Measurements from ENCODE around the gene MCTP2. TPM values are rescaled to one million over a fixed set of nuclear protein-coding genes. Genes with fewer than 3 reads are reported as not detected.

The MCTP2 gene
- total RNA-seq, 1 experiment from 2014 or later: 1.3 TPM

DNA sequence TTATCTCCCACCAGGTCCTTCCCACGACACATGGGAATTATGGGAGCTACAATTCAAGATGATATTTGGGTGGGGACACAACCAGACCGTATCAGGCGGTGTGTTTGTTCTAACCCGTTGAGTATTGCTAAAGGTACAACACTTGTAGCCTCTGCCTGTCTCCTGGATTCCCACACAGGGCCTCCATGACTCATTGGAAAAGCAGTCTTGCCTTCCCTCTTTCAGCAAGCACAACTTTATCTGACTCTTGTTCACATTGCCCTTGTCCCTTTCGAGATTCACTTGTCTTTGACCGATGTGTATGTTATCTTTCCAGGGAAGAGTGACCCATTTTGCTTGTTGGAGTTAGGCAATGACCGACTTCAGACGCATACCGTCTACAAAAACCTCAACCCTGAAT lies 152.3 kb downstream of the MCTP2 start:
- H4K20me1 ChIP-seq (ENCODE audit: control insufficient read depth, insufficient read depth, insufficient read length): no peaks in the 10 kb centered on the region
- no peak overlapping the region for H2BK12ac ChIP-seq (ENCODE audit: insufficient read length, low read depth, low read length)
- H3K36me3 Mint-ChIP-seq (ENCODE audit: insufficient read depth in 1 of 3, low read depth in 3 of 3): no peaks in the 10 kb centered on the region
- no peak overlapping the region for H4K91ac ChIP-seq (ENCODE audit: insufficient read length, low read depth, low read length)
- H3K4me3 Mint-ChIP-seq: no peak overlapping the region
- H3K9me3 ChIP-seq (ENCODE audit: control insufficient read depth, low read depth, low read length): no peaks in the 10 kb centered on the region
- no peaks in the 10 kb centered on the region for H3K27me3 ChIP-seq (ENCODE audit: insufficient read depth, low read length)
- no peak overlapping the region for H2BK120ac ChIP-seq (ENCODE audit: low read depth, low read length, poor library complexity, severe bottlenecking)
- no peak overlapping the region for H3K4ac ChIP-seq (ENCODE audit: low read depth, low read length)
- no peak overlapping the region for H3K18ac ChIP-seq (ENCODE audit: insufficient read length, low read depth, low read length)
- no peak overlapping the region for H4K8ac ChIP-seq (replicated peaks; ENCODE audit: insufficient read length, low read depth, low read length)
- no peaks in the 10 kb centered on the region for H3K79me2 ChIP-seq (ENCODE audit: insufficient read depth, low read length)
- H3K9me3 Mint-ChIP-seq: no peaks in the 10 kb centered on the region
- H3K4me1 Mint-ChIP-seq: peaks cover 5 to 6% of the 10 kb centered on the region in 2 experiments
- H3K4me1 ChIP-seq (ENCODE audit: insufficient read depth, low read length): peaks cover 3% of the 10 kb centered on the region; the same call in 1 of the 2 replicates
- TF ChIP-seq, protein P1, sequence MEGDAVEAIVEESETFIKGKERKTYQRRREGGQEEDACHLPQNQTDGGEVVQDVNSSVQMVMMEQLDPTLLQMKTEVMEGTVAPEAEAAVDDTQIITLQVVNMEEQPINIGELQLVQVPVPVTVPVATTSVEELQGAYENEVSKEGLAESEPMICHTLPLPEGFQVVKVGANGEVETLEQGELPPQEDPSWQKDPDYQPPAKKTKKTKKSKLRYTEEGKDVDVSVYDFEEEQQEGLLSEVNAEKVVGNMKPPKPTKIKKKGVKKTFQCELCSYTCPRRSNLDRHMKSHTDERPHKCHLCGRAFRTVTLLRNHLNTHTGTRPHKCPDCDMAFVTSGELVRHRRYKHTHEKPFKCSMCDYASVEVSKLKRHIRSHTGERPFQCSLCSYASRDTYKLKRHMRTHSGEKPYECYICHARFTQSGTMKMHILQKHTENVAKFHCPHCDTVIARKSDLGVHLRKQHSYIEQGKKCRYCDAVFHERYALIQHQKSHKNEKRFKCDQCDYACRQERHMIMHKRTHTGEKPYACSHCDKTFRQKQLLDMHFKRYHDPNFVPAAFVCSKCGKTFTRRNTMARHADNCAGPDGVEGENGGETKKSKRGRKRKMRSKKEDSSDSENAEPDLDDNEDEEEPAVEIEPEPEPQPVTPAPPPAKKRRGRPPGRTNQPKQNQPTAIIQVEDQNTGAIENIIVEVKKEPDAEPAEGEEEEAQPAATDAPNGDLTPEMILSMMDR (conservative IDR thresholded peaks at IDR 0.05): no peak
- H3K9ac ChIP-seq (ENCODE audit: extremely low read depth, insufficient read length, low read length): no peak overlapping the region
- H3K27me3 Mint-ChIP-seq (ENCODE audit: low read depth): no peaks in the 10 kb centered on the region
- no peak overlapping the region for H3K4me2 ChIP-seq (ENCODE audit: insufficient read depth, insufficient read length, low read length)
- H3K27ac Mint-ChIP-seq: no peak overlapping the region
- H3K23me2 ChIP-seq (ENCODE audit: insufficient read length, low read depth, low read length, poor library complexity, severe bottlenecking): no peaks in the 10 kb centered on the region
- no peak overlapping the region for H3K14ac ChIP-seq (ENCODE audit: insufficient read depth, low read length)
- no peak overlapping the region for H3K23ac ChIP-seq (ENCODE audit: insufficient read length, low read depth, low read length)
- no peak overlapping the region for H4K5ac ChIP-seq (ENCODE audit: insufficient read length, low read depth, low read length)
- H2AFZ ChIP-seq (ENCODE audit: low read length): no peak overlapping the region
- H3K56ac ChIP-seq (ENCODE audit: insufficient read length, low read depth, low read length): no peak overlapping the region
- H3K27ac ChIP-seq (ENCODE audit: insufficient read length, low read depth, low read length): no peak overlapping the region
- no peak for DNase-seq
- H3K79me1 ChIP-seq (ENCODE audit: insufficient read depth, low read depth, low read length, poor library complexity, severe bottlenecking): no peaks in the 10 kb centered on the region
- H2AK5ac ChIP-seq (ENCODE audit: insufficient read length, low read length): no peak overlapping the region
- no peak overlapping the region for H3T11ph ChIP-seq (ENCODE audit: low read length)
- no peak overlapping the region for H2BK5ac ChIP-seq (ENCODE audit: insufficient read length, low read length)
- no peak overlapping the region for H2BK20ac ChIP-seq (ENCODE audit: low read depth, low read length, poor library complexity, severe bottlenecking)
- no CpG with 5 or more reads among the region's 9 CpGs for WGBS (ENCODE audit: extremely low coverage, insufficient read length, low lambda C conversion rate)
- H2BK15ac ChIP-seq (ENCODE audit: low read depth, low read length): no peak overlapping the region

Data from H9 (cell line).